DMS53 (cell line): ENCODE results near the gene MYLIP.
A peak's percentile ranks its signal among the peaks of the same experiment; 100 is the strongest.
"Not testable (repeated sequence)": the region's sequence is repeated elsewhere in the genome, so short reads cannot be mapped to it uniquely, and the experiment has no call there.

Experiments used
- DNase-seq: peaks from one replicate; lab custom pipeline; 2025; lab: John Stamatoyannopoulos, UW

MYLIP gene

GRCh38 chr6:16174416-16175078 lies 45.7 kb downstream of the MYLIP start:
- no peak for DNase-seq

- DNase-seq, result not testable (repeated sequence)
Measured at GRCh38 chr6:16176600-16176999, 47.7 kb downstream of the MYLIP start.

- no peak for DNase-seq
Measured at GRCh38 chr6:16177881-16178280, 49.0 kb downstream of the MYLIP start.

GRCh38 chr6:16178351-16178750 lies 49.5 kb downstream of the MYLIP start:
- DNase-seq, result no peak

- no peak for DNase-seq
Measured at GRCh38 chr6:16179063-16179462, 50.2 kb downstream of the MYLIP start.

GRCh38 chr6:16179970-16180431 lies 51.1 kb downstream of the MYLIP start:
- DNase-seq, result no peak

GRCh38 chr6:16180696-16181438 lies 52.0 kb downstream of the MYLIP start:
- no peak for DNase-seq

GRCh38 chr6:16181439-16182297 lies 52.8 kb downstream of the MYLIP start:
- DNase-seq, result no peak

- peak; percentile 73 for DNase-seq
Measured at GRCh38 chr6:16183187-16183664, 54.3 kb downstream of the MYLIP start.

- peak; percentile 75 for DNase-seq
Measured at GRCh38 chr6:16184129-16184528, 55.2 kb downstream of the MYLIP start.

GRCh38 chr6:16184551-16184950 lies 55.7 kb downstream of the MYLIP start:
- no peak for DNase-seq

GRCh38 chr6:16187176-16187575 lies 58.3 kb downstream of the MYLIP start:
- DNase-seq, result no peak

- DNase-seq, result peak; percentile 61
Measured at GRCh38 chr6:16190214-16190613, 61.3 kb downstream of the MYLIP start.

GRCh38 chr6:16196260-16196983 lies 67.5 kb downstream of the MYLIP start:
- peak; percentile 32 for DNase-seq

- DNase-seq, result peak; percentile 45
Measured at GRCh38 chr6:16196984-16197546, 68.2 kb downstream of the MYLIP start.
